Astrocyte of the hippocampus (primary cell): Measurements from ENCODE around the gene PBRM1.
A peak's percentile ranks its signal among the peaks of the same experiment; 100 is the strongest.
"Not testable (repeated sequence)": the region's sequence is repeated elsewhere in the genome, so short reads cannot be mapped to it uniquely, and the experiment has no call there.

Experiments
- DNase-seq: peaks from one replicate; pipeline ENCODE4 v3.0.0; 2011; ENCODE audit warnings: low read depth, low spot score

PBRM1 gene

GRCh38 chr3:52704611-52705437, 19.1 kb upstream of the PBRM1 start:
- DNase-seq = peak; percentile 66

DNA sequence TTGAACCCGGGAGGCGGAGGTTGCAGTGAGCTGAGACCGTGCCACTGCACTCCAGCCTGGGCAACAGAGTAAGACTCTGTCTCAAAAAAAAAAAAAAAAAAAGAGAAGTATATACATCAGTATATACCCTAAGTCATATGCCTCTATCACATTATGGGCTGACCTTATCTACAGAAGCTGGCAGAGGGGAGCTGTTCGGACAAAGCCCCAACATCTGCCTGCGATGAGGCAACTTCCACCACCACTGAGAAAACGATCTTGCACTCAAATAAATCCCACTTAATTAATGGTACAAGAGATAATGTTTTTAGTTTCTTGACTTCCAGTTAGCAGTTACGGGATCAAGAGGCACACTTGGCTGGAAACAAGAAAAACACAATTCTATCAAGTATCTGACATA, 17.6 kb upstream of the PBRM1 start:
- no peak for DNase-seq

- no peak for DNase-seq
Measured at GRCh38 chr3:52697632-52697965, 11.9 kb upstream of the PBRM1 start.

DNA sequence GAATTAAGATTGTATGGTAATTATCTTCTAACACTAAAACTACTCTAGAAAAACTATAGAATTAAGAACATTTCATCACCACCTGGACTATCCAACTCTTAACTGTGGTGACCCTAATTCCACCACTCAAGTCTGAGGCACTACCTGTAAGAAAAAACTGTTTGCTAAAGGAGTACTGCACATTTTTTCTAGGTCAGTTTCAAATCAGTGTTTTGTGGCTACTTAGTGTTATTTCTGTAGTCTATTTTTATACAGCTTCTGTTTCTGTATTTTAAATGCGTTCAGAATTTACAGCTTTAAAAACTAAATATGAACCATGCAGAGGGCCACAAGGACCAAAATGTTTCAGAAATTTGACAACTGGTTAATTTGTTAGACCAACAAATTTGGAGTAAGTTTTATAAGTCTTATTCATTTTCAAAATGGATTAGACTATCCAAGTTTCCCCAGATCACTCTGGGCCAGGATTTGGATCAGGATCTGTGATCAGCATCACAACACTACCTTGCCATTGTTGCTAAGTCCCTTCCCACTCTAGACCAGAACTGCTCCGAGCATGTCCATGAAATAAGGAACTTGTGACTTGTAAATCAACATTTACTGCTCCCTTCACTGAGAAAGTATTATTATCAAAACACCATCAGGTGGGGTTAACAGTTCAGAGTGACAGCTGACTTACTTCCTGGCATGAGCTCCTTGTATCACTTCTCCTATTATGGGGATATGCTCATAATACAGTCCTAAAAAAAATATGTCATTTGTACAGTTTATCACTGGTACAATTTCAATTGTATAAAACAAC, 11.3 kb upstream of the PBRM1 start:
- DNase-seq = no peak

- DNase-seq = no peak
Measured at GRCh38 chr3:52695798-52696671, 10.3 kb upstream of the PBRM1 start.

DNA sequence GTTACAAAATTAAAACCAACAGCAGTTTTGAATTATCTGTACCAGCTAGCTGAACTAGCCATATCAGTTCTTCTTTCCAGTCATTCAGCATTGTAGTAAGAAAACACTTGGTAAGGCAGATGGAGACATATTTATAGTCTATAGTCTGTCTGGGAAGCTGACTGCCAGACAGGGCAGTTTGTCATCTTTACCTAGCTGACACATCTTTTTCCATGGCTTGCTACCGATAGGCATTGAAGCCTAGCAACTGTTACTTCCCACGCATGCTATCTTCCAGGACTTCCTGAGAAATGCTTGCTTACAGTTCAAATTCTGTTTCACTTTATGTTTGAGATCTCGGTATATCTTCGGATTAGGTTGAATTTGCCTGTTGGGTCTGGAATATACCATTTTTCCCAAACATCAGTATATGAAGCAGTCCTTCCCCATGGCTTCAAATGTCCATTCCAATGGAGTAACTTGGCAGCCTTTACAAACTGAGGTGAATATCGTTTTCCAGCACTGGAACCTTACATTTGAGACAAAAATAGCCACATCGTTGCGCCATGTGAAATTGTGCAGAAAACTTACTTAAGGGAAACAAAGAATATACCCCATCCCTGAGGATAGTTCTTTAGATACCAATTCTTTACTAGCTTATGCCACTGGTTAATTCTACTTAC, 8.9 kb upstream of the PBRM1 start:
- no peak for DNase-seq

- peak; percentile 79 for DNase-seq
Measured at GRCh38 chr3:52693071-52693470, 7.4 kb upstream of the PBRM1 start.

DNA sequence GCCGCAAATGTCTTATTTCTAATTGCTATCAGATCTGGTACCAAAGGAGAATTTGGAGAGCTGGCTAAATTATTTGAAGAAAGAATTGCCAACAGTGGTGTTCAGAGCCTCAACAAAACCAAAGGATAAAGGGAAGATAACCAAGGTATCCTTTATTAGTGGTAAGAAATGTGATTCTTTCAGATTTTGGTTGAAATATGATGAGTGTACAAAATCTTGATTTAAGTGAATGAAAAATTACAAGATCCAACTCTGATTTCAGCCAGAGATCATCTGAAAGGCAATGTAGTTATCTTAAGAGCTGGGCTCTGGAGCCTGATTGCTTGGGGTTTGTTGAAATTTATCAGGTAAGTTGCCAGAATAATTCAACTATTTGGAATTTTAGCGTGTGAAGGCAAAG, 4.8 kb upstream of the PBRM1 start:
- no peak for DNase-seq

DNA sequence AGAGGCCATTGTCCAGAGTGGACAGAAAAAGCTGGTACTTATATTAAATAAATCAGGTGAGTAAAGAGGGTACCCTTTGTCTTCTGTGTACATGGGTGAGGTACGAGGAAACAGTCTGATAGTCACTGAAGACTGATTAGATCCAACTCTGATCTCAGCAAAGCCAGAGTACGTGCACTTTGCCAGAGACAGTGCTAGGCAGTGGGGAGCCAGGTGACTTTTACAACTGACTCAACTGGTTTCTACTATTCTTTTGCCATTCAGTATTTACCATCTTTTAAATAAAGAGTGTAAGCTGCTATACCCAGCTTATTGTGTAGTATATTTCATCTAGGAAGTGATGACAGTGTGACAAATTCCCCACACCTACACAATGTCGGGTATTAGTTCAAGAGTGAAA, 3.4 kb upstream of the PBRM1 start:
- DNase-seq = no peak

GRCh38 chr3:52688266-52688665, 2.6 kb upstream of the PBRM1 start:
- DNase-seq = no peak

- peak; percentile 92 for DNase-seq
Measured at GRCh38 chr3:52685285-52685708, 416 bp downstream of the PBRM1 start.

DNA sequence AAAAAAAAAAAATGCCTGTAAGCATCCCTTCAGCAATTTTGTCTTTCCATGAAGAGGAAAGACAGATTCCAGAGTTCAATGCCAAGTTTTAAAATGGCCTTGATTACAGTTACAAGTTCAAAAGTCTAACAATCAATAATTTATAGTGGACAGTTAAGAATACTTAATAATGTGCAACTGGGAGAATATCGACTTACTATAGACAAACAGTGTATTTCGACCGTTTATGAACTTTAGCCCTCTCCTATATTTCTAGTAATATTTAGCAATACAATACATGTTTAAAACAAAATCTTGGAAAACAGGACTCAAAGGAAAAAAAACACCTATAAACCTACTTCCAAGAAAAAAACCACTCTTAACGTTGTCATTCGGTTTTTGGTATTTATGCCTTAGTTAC, 1.5 kb downstream of the PBRM1 start:
- DNase-seq = no peak

GRCh38 chr3:52683611-52684010, 2.1 kb downstream of the PBRM1 start:
- no peak for DNase-seq

DNA sequence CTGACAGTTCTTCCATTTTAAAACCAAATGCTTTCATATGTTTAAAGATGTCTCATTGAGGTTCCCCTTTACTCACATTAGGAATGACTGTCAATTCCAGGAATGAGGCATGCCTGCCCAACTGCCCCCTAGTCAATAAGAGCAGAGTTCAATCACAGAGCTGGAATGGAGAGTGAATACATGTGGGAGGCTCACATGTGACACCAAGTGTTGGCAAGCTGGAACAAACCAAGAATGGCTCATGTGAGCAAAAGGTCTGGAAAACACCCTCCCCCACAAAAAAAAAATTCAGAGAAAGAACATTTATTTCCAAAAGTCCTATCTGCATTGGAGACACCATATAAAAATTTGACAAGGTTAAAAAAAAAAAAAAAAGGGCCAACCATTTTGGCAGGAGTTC, 3.7 kb downstream of the PBRM1 start:
- peak; percentile 83 for DNase-seq

- DNase-seq = no peak
Measured at GRCh38 chr3:52681596-52681995, 4.1 kb downstream of the PBRM1 start.

- no peak for DNase-seq
Measured at GRCh38 chr3:52679811-52680210, 5.9 kb downstream of the PBRM1 start.

DNA sequence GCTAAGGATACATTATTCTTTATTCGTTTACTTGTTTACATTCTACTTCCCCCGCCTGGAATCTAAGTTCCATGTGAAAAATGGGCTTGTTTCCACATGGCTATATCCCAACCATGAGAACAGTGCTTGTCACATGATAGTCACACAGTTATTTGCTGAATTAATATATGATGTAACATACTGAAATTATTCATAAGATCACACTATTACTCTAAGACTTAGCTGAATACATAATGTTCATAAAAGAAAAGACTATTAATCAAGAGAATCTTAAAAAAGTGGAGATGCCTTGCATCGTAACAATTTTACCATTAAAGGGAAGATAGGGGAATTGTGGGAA, 6.5 kb downstream of the PBRM1 start:
- no peak for DNase-seq

GRCh38 chr3:52678265-52679198, 7.2 kb downstream of the PBRM1 start:
- no peak for DNase-seq

DNA sequence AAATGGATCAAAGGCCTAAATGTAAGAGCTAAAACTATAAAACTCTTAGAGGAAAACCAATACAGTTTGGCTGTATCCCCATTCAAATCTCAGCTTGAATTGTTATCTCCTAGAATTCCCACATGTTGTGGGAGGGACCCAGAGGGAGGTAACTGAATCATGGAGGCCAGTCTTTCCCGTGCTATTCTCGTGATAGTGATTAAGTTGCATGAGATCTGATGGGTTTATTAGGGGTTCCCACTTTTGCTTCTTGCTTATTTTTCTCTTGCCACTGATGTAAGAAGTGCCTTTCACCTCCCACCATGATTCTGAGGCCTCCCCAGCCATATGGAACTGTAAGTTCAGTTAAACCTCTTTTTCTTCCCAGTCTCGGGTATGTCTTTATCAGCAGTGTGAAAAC, 9.5 kb downstream of the PBRM1 start:
- not testable (repeated sequence) for DNase-seq

- peak; percentile 37 for DNase-seq
Measured at GRCh38 chr3:52671676-52672075, 14.0 kb downstream of the PBRM1 start.
